Activated CD4-positive, alpha-beta T cell treated with anti-CD3 and anti-CD28 coated beads, Interleukin-2, amount 10 ng/mL, durations not matched to agents 7 days and 5 days (primary cell): Measurements from ENCODE around the gene ASB7. TPM values are rescaled to one million over a fixed set of nuclear protein-coding genes. Genes with fewer than 3 reads are reported as not detected.
"Not testable (repeated sequence)": the region's sequence is repeated elsewhere in the genome, so short reads cannot be mapped to it uniquely, and the experiment has no call there.

Experiments
- CTCF ChIA-PET: fragments of 350-600 bp; sonication (Branson Sonifier 250); formaldehyde crosslinking; loops from one replicate; lab custom pipeline; 2021; ENCODE audit warnings: antibody characterized with exemption; lab: Charles Lee
- POLR2A ChIA-PET: fragments of 350-600 bp; sonication (Branson Sonifier 250); formaldehyde crosslinking; loops from one replicate; lab custom pipeline; 2021; ENCODE audit warnings: antibody characterized with exemption; lab: Charles Lee
- DNase-seq: peaks from one replicate; pipeline ENCODE4 v3.0.0-alpha.2; 2020
- H3K27ac Mint-ChIP-seq: one replicate; pipeline ENCODE4 v1.8.0; 2021; ENCODE audit warnings: mild to moderate bottlenecking, moderate library complexity, mixed read lengths
- H3K27me3 Mint-ChIP-seq: one replicate; pipeline ENCODE4 v1.8.0; 2021; ENCODE audit warnings: mixed read lengths
- H3K36me3 Mint-ChIP-seq: one replicate; pipeline ENCODE4 v1.8.0; 2021; ENCODE audit warnings: low read depth, mixed read lengths
- H3K4me1 Mint-ChIP-seq: one replicate; pipeline ENCODE4 v1.8.0; 2021; ENCODE audit warnings: mixed read lengths
- H3K4me3 Mint-ChIP-seq: one replicate; pipeline ENCODE4 v1.8.0; 2021; ENCODE audit warnings: mild to moderate bottlenecking, moderate library complexity, mixed read lengths
- H3K9me3 Mint-ChIP-seq: one replicate; pipeline ENCODE4 v1.8.0; 2021; ENCODE audit warnings: mixed read lengths
- total RNA-seq, 2 experiments: library from RNA; stranded (reverse); gene quantifications; one replicate each; pipeline ENCODE4 v1.2.3, GENCODE V29; 2021

The ASB7 gene
- total RNA-seq, 2 experiments from 2014 or later: 21.3 to 22.8 TPM

DNA sequence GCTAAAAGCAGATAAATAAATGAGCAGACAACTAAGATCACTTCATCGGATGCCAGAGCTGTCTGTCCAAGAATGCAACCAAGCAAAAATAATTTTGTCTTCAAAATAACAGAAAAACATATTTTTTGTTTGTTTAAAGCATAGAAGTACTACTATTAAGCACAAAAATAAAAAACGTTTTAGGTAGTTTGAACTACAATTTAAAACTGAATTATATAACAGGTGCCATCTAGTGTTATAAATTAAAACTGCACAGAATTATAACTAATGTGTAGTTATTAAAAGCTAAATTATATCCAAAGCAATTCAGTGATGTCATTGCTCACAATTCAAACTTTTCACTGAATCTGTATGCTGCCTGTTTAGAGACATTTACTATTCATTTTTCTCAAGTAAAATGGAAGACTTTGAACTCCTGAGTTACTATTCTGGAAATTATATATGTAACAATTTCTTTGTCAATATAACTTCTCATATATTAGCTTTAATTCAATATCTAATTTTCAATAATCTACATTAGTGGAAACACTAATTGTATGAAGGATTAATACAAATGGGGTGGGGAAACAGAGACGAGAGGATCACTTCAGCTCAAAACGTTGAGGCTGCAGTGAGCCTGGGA lies 29.9 kb upstream of the ASB7 start:
- no peaks in the 10 kb centered on the region for H3K27me3 Mint-ChIP-seq
- H3K4me3 Mint-ChIP-seq: peak overlapping the region; percentile 48
- DNase-seq: no peak
- H3K27ac Mint-ChIP-seq: peak overlapping the region; percentile 92
- peaks cover 84% of the 10 kb centered on the region for H3K36me3 Mint-ChIP-seq
- H3K9me3 Mint-ChIP-seq: peaks cover 4% of the 10 kb centered on the region
- ChIA-PET POLR2A (interaction anchor here (0.6 to 1.5 kb wide), 3 partner anchors 24 to 223 kb away, joined by 3 to 5 read pairs (median 4); no protein-coding TSS in a partner anchor), CTCF (interaction anchor here (0.6 to 1.9 kb wide), 7 partner anchors 17 to 652 kb away, joined by 3 to 15 read pairs (median 3); partner anchors contain the start of genes ADAMTS17, ASB7 and LINS1)
- H3K4me1 Mint-ChIP-seq: peaks cover 58% of the 10 kb centered on the region

GRCh38 chr15:100573526-100573925 lies 28.9 kb upstream of the ASB7 start:
- Mint-ChIP-seq H3K4me1 (peaks cover 58% of the 10 kb centered on the region), H3K4me3 (no peak overlapping the region), H3K9me3 (peaks cover 6% of the 10 kb centered on the region), H3K27me3 (no peaks in the 10 kb centered on the region), H3K27ac (peak overlapping the region; percentile 58), H3K36me3 (peaks cover 85% of the 10 kb centered on the region)
- POLR2A ChIA-PET: interaction anchor here (0.7 to 1.5 kb wide), 2 partner anchors 25 to 30 kb away, joined by 4 read pairs; no protein-coding TSS in a partner anchor
- CTCF ChIA-PET: interaction anchor here (1.9 kb wide), 1 partner anchor 223 kb away, joined by 15 read pairs; no protein-coding TSS in a partner anchor
- DNase-seq: no peak

DNA sequence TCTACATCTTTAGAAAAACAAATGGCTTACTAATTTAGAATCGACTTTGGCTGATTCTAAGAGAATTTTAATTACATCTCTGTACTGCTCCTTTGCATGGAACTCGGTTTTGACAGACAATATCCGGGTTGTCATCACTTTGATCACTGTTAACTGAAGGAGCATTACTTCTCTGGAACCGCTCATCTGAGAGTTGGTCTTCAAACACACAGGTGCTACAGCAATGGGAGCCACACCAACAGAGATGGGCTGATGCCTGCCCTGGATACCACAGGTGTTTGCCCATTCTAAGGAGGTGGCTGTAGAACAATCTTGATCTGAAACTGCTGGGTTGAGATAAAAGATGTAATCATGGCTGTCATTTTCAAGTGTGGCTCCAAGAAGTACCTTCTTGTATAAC lies 22.0 kb upstream of the ASB7 start:
- POLR2A ChIA-PET: no interaction called here
- Mint-ChIP-seq H3K27ac (peak overlapping the region; percentile 75), H3K4me1 (peaks cover 46% of the 10 kb centered on the region), H3K36me3 (peaks cover 84% of the 10 kb centered on the region), H3K27me3 (no peaks in the 10 kb centered on the region), H3K4me3 (no peak overlapping the region), H3K9me3 (peaks cover 23% of the 10 kb centered on the region)
- CTCF ChIA-PET: no interaction called here
- DNase-seq: no peak

- Mint-ChIP-seq H3K4me3 (no peak overlapping the region), H3K36me3 (peaks cover 90% of the 10 kb centered on the region), H3K27ac (no peak overlapping the region), H3K4me1 (peaks cover 38% of the 10 kb centered on the region), H3K27me3 (no peaks in the 10 kb centered on the region), H3K9me3 (peaks cover 53% of the 10 kb centered on the region)
- POLR2A ChIA-PET: no interaction called here
- CTCF ChIA-PET: interaction anchor here (0.6 to 1.1 kb wide), 3 partner anchors 16 to 578 kb away, joined by 3 read pairs; no protein-coding TSS in a partner anchor
- no peak for DNase-seq
Observed at GRCh38 chr15:100588638-100589242, 13.6 kb upstream of the ASB7 start.

GRCh38 chr15:100591163-100591562 lies 11.2 kb upstream of the ASB7 start:
- peaks cover 89% of the 10 kb centered on the region for H3K36me3 Mint-ChIP-seq
- CTCF ChIA-PET: interaction anchor here (1.2 kb wide), 1 partner anchor 25 kb away, joined by 4 read pairs; no protein-coding TSS in a partner anchor
- DNase-seq, H3K4me3 Mint-ChIP-seq, H3K27ac Mint-ChIP-seq, H3K27me3 Mint-ChIP-seq, POLR2A ChIA-PET: not testable (repeated sequence)
- peaks cover 43% of the 10 kb centered on the region for H3K4me1 Mint-ChIP-seq
- peaks cover 38% of the 10 kb centered on the region for H3K9me3 Mint-ChIP-seq

DNA sequence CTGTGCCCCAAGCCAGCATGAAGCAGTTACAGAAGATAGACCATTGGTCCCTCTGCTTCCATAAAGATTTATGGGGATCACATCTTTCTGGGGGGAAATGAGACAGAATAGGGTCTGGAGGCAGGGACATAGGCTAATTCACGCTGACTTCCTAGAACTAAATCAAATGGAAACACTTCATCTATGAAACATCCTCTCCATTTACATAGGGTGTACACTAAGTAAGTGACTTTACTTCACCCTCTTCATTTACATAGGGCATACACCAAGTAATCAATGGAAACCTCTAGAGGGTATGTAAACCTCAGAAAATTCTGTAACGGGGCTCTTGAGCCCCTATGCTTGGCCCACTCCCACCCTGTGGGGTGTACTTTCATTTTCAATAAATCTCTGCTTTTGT lies 10.6 kb upstream of the ASB7 start:
- H3K36me3 Mint-ChIP-seq: peaks cover 84% of the 10 kb centered on the region

GRCh38 chr15:100592898-100593297 lies 9.5 kb upstream of the ASB7 start:
- Mint-ChIP-seq H3K27me3 (no peaks in the 10 kb centered on the region), H3K9me3 (peaks cover 28% of the 10 kb centered on the region), H3K36me3 (peaks cover 79% of the 10 kb centered on the region), H3K4me3 (no peak overlapping the region), H3K4me1 (peaks cover 56% of the 10 kb centered on the region), H3K27ac (peak overlapping the region; percentile 76)
- ChIA-PET CTCF (no interaction called here), POLR2A (no interaction called here)
- DNase-seq: no peak

More for the DNA sequence above, 10.6 kb upstream of the ASB7 start:
- Mint-ChIP-seq H3K27me3 (no peaks in the 10 kb centered on the region), H3K9me3 (peaks cover 36% of the 10 kb centered on the region), H3K27ac (peak overlapping the region; percentile 10), H3K4me3 (no peak overlapping the region), H3K4me1 (peaks cover 48% of the 10 kb centered on the region)
- POLR2A ChIA-PET: no interaction called here
- DNase-seq: no peak
- CTCF ChIA-PET: no interaction called here

DNA sequence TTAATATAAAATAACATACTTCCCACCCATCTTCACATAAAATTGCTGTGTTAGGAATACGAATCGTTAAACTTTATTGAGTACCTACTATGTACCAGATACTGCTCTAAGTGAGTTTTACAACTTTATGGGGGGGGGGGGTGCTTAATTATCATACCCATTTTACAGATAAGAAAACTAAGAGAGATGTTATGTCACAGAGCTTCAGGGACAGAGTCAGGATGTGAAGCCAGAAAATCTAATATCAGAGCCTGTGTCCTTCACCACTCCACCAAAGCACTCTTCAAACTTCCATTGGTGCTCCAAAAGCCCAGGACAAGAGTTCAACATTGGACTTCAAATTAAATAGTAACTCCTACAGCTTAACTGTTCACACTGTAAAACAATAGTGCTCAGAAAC lies 9.0 kb upstream of the ASB7 start:
- peaks cover 78% of the 10 kb centered on the region for H3K36me3 Mint-ChIP-seq
- ChIA-PET POLR2A (no interaction called here), CTCF (interaction anchor here (0.5 kb wide), 1 partner anchor 860 kb away, joined by 3 read pairs; the partner anchor contains the start of gene LYSMD4)

GRCh38 chr15:100595964-100596363 lies 6.4 kb upstream of the ASB7 start:
- Mint-ChIP-seq H3K9me3 (peaks cover 8% of the 10 kb centered on the region), H3K4me3 (peak overlapping the region; percentile 73), H3K27ac (peak overlapping the region; percentile 99), H3K4me1 (peaks cover 78% of the 10 kb centered on the region), H3K27me3 (no peaks in the 10 kb centered on the region), H3K36me3 (peaks cover 71% of the 10 kb centered on the region)
- POLR2A ChIA-PET: interaction anchor here (1.6 kb wide), 1 partner anchor 23 kb away, joined by 5 read pairs; no protein-coding TSS in a partner anchor
- DNase-seq: no peak
- CTCF ChIA-PET: interaction anchor here (0.9 to 3.3 kb wide), 4 partner anchors 23 to 413 kb away, joined by 3 to 14 read pairs (median 4); no protein-coding TSS in a partner anchor

More for the DNA sequence above, 9.0 kb upstream of the ASB7 start:
- H3K27me3 Mint-ChIP-seq: no peaks in the 10 kb centered on the region
- H3K4me1 Mint-ChIP-seq: peaks cover 60% of the 10 kb centered on the region
- peaks cover 26% of the 10 kb centered on the region for H3K9me3 Mint-ChIP-seq
- no peak overlapping the region for H3K4me3 Mint-ChIP-seq
- peak overlapping the region; percentile 63 for H3K27ac Mint-ChIP-seq
- no peak for DNase-seq

DNA sequence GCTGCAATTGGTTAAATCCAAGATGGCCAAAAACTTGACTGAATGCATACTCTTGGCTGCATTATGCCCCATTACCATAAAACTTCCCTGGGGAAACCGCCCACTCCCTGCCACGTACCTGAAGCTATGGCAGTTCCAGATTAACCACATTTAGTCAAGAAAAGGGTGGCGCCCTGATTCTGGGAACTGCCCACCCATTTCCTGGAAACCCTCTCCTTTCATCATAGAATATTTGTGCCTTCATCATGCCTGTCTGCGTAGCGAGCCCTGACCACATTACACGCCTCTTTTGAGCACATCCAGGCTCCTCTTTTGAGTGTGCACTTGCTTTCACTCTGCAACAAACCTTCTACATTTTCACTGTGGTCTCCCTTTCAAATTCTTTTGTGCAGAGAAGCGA lies 5.6 kb upstream of the ASB7 start:
- Mint-ChIP-seq H3K27ac (peak overlapping the region; percentile 99), H3K9me3 (peaks cover 3% of the 10 kb centered on the region), H3K4me3 (peak overlapping the region; percentile 73), H3K27me3 (no peaks in the 10 kb centered on the region), H3K4me1 (peaks cover 75% of the 10 kb centered on the region), H3K36me3 (peaks cover 64% of the 10 kb centered on the region)
- POLR2A ChIA-PET: interaction anchor here (0.6 to 1.6 kb wide), 2 partner anchors 24 to 198 kb away, joined by 5 to 7 read pairs; no protein-coding TSS in a partner anchor
- DNase-seq: peak; percentile 97
- CTCF ChIA-PET: interaction anchor here (0.9 to 3.3 kb wide), 5 partner anchors 11 to 412 kb away, joined by 3 to 14 read pairs (median 3); no protein-coding TSS in a partner anchor

DNA sequence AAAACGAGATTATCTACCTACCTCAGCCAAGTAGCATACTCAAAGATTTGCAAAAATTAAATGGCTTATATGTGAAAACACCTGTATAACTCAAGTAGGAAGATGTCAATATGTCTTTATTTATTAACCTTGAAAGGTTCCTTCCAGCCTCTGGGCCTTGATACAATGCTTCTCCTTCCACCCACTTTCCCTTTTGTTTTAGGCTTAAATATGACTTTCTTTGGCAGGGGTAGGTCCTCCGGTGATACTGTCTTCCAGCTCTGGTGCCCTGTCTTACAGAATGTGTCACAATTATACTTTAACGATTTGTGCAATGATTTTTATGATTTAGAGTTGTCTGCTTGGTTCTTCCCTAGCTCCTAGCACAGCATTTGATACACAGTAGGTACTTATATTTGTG lies 4.5 kb upstream of the ASB7 start:
- no peaks in the 10 kb centered on the region for H3K27me3 Mint-ChIP-seq
- peak; percentile 25 for DNase-seq
- ChIA-PET POLR2A (interaction anchor here (0.5 kb wide), 1 partner anchor 24 kb away, joined by 4 read pairs; no protein-coding TSS in a partner anchor), CTCF (interaction anchor here (0.5 to 3.3 kb wide), 5 partner anchors 12 to 845 kb away, joined by 3 to 14 read pairs (median 3); no protein-coding TSS in a partner anchor)
- H3K9me3 Mint-ChIP-seq: no peaks in the 10 kb centered on the region
- H3K36me3 Mint-ChIP-seq: peaks cover 53% of the 10 kb centered on the region
- H3K4me1 Mint-ChIP-seq: peaks cover 65% of the 10 kb centered on the region
- H3K4me3 Mint-ChIP-seq: peak overlapping the region; percentile 73
- peak overlapping the region; percentile 99 for H3K27ac Mint-ChIP-seq

- Mint-ChIP-seq H3K27ac (peak overlapping the region; percentile 89), H3K36me3 (peaks cover 45% of the 10 kb centered on the region), H3K9me3 (no peaks in the 10 kb centered on the region), H3K4me3 (peak overlapping the region; percentile 57), H3K27me3 (no peaks in the 10 kb centered on the region), H3K4me1 (peaks cover 60% of the 10 kb centered on the region)
- CTCF ChIA-PET: interaction anchor here (0.5 to 3.3 kb wide), 3 partner anchors 13 to 248 kb away, joined by 3 to 14 read pairs (median 3); no protein-coding TSS in a partner anchor
- POLR2A ChIA-PET: no interaction called here
- no peak for DNase-seq
Observed at GRCh38 chr15:100598655-100599054, 3.7 kb upstream of the ASB7 start.
